ENCODE results near the gene CHAT.
A peak's percentile ranks its signal among the peaks of the same experiment; 100 is the strongest.

Gene CHAT

GRCh38 chr10:49577182-49577925 is 36.5 kb upstream of the CHAT start:
- no peak overlapping the region for H3K14ac ChIP-seq (ENCODE audit: low read length)
- H3K4me1 ChIP-seq (ENCODE audit: control insufficient read depth in 2 of 2, insufficient read depth in 1 of 2, low read depth in 1 of 2, low read length in 2 of 2) = no peaks in the 10 kb centered on the region
- H2AFZ ChIP-seq (ENCODE audit: low read length) = no peak overlapping the region
- no peak overlapping the region for H2BK12ac ChIP-seq (ENCODE audit: low read length)
- no CpG with 5 or more reads among the region's 2 CpGs for WGBS, 2 donors (ENCODE audit: extremely low coverage in 2 of 2, insufficient read length in 2 of 2, insufficient replicate concordance in 1 of 2)
- peaks cover 0 to 2% (median 0%) of the 10 kb centered on the region in 3 experiments for H3K27me3 ChIP-seq (ENCODE audit: control insufficient read depth in 3 of 3, insufficient read depth in 3 of 3, low read depth in 1 of 3, low read length in 3 of 3)
- no peak for DNase-seq (ENCODE audit: low spot score)
- no peaks in the 10 kb centered on the region for H3K36me3 ChIP-seq (replicated peaks in 1 of 2; ENCODE audit: control insufficient read depth in 2 of 2, insufficient read depth in 2 of 2, low read length in 2 of 2)
- H4K91ac ChIP-seq (ENCODE audit: low read depth, low read length, poor library complexity) = no peak overlapping the region
- H3K27ac ChIP-seq (replicated peaks; ENCODE audit: low read length) = no peak overlapping the region
- H2BK5ac ChIP-seq (ENCODE audit: low read length) = no peak overlapping the region
- no peak overlapping the region for H3K4me3 ChIP-seq (ENCODE audit: low read length in 2 of 2)
- no peak overlapping the region for H3K9ac ChIP-seq (ENCODE audit: low read depth, low read length, poor library complexity)
- no peak overlapping the region for H3K4me2 ChIP-seq (ENCODE audit: insufficient read depth, low read length, poor library complexity, severe bottlenecking)
- no peak overlapping the region for H2BK120ac ChIP-seq (ENCODE audit: low read depth, low read length)
- H3K79me1 ChIP-seq (ENCODE audit: low read depth, low read length) = no peaks in the 10 kb centered on the region
- no peaks in the 10 kb centered on the region for H3K9me3 ChIP-seq (replicated peaks in 1 of 2; ENCODE audit: control insufficient read depth in 2 of 2, insufficient read depth in 1 of 2, low read depth in 1 of 2, low read length in 2 of 2)
- no peak overlapping the region for H3K23ac ChIP-seq (ENCODE audit: low read depth, low read length, poor library complexity)
- H4K8ac ChIP-seq (ENCODE audit: low read depth, low read length) = no peak overlapping the region
- no peak overlapping the region for H3K4ac ChIP-seq (ENCODE audit: low read length)
- H3K18ac ChIP-seq (ENCODE audit: low read length) = no peak overlapping the region
- no peak overlapping the region for H2BK15ac ChIP-seq (ENCODE audit: low read length)
- no peak overlapping the region for H2AK5ac ChIP-seq (ENCODE audit: low read depth, low read length)

- Histone ChIP-seq H2AFZ (ENCODE audit: low read length) (no peak overlapping the region), H3K4me3 (ENCODE audit: low read length in 2 of 2) (no peak overlapping the region), H3K9ac (ENCODE audit: low read depth, low read length, poor library complexity) (no peak overlapping the region), H3K14ac (ENCODE audit: low read length) (no peak overlapping the region), H3K4ac (ENCODE audit: low read length) (no peak overlapping the region), H3K27me3 (ENCODE audit: control insufficient read depth in 3 of 3, insufficient read depth in 3 of 3, low read depth in 1 of 3, low read length in 3 of 3) (no peaks in the 10 kb centered on the region), H3K23ac (ENCODE audit: low read depth, low read length, poor library complexity) (no peak overlapping the region), H3K4me1 (ENCODE audit: control insufficient read depth in 2 of 2, insufficient read depth in 1 of 2, low read depth in 1 of 2, low read length in 2 of 2) (no peaks in the 10 kb centered on the region), H2AK5ac (ENCODE audit: low read depth, low read length) (no peak overlapping the region), H4K91ac (ENCODE audit: low read depth, low read length, poor library complexity) (peak overlapping the region; percentile 72), H3K36me3 (replicated peaks in 1 of 2; ENCODE audit: control insufficient read depth in 2 of 2, insufficient read depth in 2 of 2, low read length in 2 of 2) (no peaks in the 10 kb centered on the region), H3K27ac (replicated peaks; ENCODE audit: low read length) (no peak overlapping the region), H3K4me2 (ENCODE audit: insufficient read depth, low read length, poor library complexity, severe bottlenecking) (no peak overlapping the region), H2BK5ac (ENCODE audit: low read length) (no peak overlapping the region), H2BK120ac (ENCODE audit: low read depth, low read length) (no peak overlapping the region), H3K79me1 (ENCODE audit: low read depth, low read length) (no peaks in the 10 kb centered on the region), H2BK15ac (ENCODE audit: low read length) (no peak overlapping the region), H2BK12ac (ENCODE audit: low read length) (no peak overlapping the region), H3K18ac (ENCODE audit: low read length) (no peak overlapping the region), H4K8ac (ENCODE audit: low read depth, low read length) (no peak overlapping the region), H3K9me3 (replicated peaks in 1 of 2; ENCODE audit: control insufficient read depth in 2 of 2, insufficient read depth in 1 of 2, low read depth in 1 of 2, low read length in 2 of 2) (no peaks in the 10 kb centered on the region)
- DNase-seq (ENCODE audit: low spot score) = no peak
- WGBS, 2 donors (ENCODE audit: extremely low coverage in 2 of 2, insufficient read length in 2 of 2, insufficient replicate concordance in 1 of 2) = no CpG with 5 or more reads among the region's 3 CpGs
Measured at GRCh38 chr10:49578392-49578791, 35.4 kb upstream of the CHAT start.

DNA sequence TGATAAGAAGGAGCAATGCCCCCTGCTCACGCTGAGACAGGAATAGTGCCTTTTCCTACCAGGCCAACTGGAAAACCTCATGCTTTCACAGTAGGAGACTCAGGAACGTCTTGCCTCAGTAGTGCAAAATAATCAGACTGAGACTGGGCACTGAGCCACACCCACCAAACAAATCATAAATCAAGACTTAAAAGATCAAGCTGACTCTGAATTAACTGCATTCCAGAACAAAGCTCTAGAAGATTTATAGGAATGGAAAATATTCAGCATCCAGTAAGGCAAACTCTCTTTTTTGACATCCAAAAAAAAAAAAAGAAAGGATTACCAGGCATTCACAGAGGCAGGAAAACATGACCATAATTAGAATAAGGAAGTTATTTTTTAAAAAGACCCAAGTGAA is 34.2 kb upstream of the CHAT start:
- peaks cover 0 to 2% of the 10 kb centered on the region in 2 donors for H3K4me1 ChIP-seq (ENCODE audit: control insufficient read depth in 2 of 2, insufficient read depth in 1 of 2, low read depth in 1 of 2, low read length in 2 of 2)
- H3K4ac ChIP-seq (ENCODE audit: low read length) = no peak overlapping the region
- H3K4me2 ChIP-seq (ENCODE audit: insufficient read depth, low read length, poor library complexity, severe bottlenecking) = no peak overlapping the region
- H4K91ac ChIP-seq (ENCODE audit: low read depth, low read length, poor library complexity) = no peak overlapping the region
- H3K14ac ChIP-seq (ENCODE audit: low read length) = no peak overlapping the region
- no peak overlapping the region for H3K4me3 ChIP-seq (ENCODE audit: low read length in 2 of 2)
- no peak overlapping the region for H2BK120ac ChIP-seq (ENCODE audit: low read depth, low read length)
- no peak overlapping the region for H2AFZ ChIP-seq (ENCODE audit: low read length)
- no peak for DNase-seq (ENCODE audit: low spot score)
- H3K9ac ChIP-seq (ENCODE audit: low read depth, low read length, poor library complexity) = no peak overlapping the region
- no peak overlapping the region for H4K8ac ChIP-seq (ENCODE audit: low read depth, low read length)
- H3K27me3 ChIP-seq (ENCODE audit: control insufficient read depth in 3 of 3, insufficient read depth in 3 of 3, low read depth in 1 of 3, low read length in 3 of 3) = no peaks in the 10 kb centered on the region
- no peak overlapping the region for H2BK12ac ChIP-seq (ENCODE audit: low read length)
- no peaks in the 10 kb centered on the region for H3K79me1 ChIP-seq (ENCODE audit: low read depth, low read length)
- no peak overlapping the region for H3K18ac ChIP-seq (ENCODE audit: low read length)
- no peak overlapping the region for H3K23ac ChIP-seq (ENCODE audit: low read depth, low read length, poor library complexity)
- no peak overlapping the region for H3K27ac ChIP-seq (replicated peaks; ENCODE audit: low read length)
- H3K36me3 ChIP-seq (replicated peaks in 1 of 2; ENCODE audit: control insufficient read depth in 2 of 2, insufficient read depth in 2 of 2, low read length in 2 of 2) = no peaks in the 10 kb centered on the region
- H2AK5ac ChIP-seq (ENCODE audit: low read depth, low read length) = no peak overlapping the region
- WGBS, 2 donors (ENCODE audit: extremely low coverage in 2 of 2, insufficient read length in 2 of 2, insufficient replicate concordance in 1 of 2) = no CpG with 5 or more reads among the region's 2 CpGs
- H2BK15ac ChIP-seq (ENCODE audit: low read length) = no peak overlapping the region
- no peak overlapping the region for H2BK5ac ChIP-seq (ENCODE audit: low read length)
- H3K9me3 ChIP-seq (replicated peaks in 1 of 2; ENCODE audit: control insufficient read depth in 2 of 2, insufficient read depth in 1 of 2, low read depth in 1 of 2, low read length in 2 of 2) = no peaks in the 10 kb centered on the region

GRCh38 chr10:49585387-49585786 is 28.4 kb upstream of the CHAT start:
- no peaks in the 10 kb centered on the region for H3K36me3 ChIP-seq (replicated peaks in 1 of 2; ENCODE audit: control insufficient read depth in 2 of 2, insufficient read depth in 2 of 2, low read length in 2 of 2)
- H2BK15ac ChIP-seq (ENCODE audit: low read length) = no peak overlapping the region
- H3K9me3 ChIP-seq (replicated peaks in 1 of 2; ENCODE audit: control insufficient read depth in 2 of 2, insufficient read depth in 1 of 2, low read depth in 1 of 2, low read length in 2 of 2) = no peaks in the 10 kb centered on the region
- no peaks in the 10 kb centered on the region for H3K79me1 ChIP-seq (ENCODE audit: low read depth, low read length)
- no peak overlapping the region for H4K91ac ChIP-seq (ENCODE audit: low read depth, low read length, poor library complexity)
- H3K4me2 ChIP-seq (ENCODE audit: insufficient read depth, low read length, poor library complexity, severe bottlenecking) = no peak overlapping the region
- H2AFZ ChIP-seq (ENCODE audit: low read length) = no peak overlapping the region
- H2BK12ac ChIP-seq (ENCODE audit: low read length) = no peak overlapping the region
- H2AK5ac ChIP-seq (ENCODE audit: low read depth, low read length) = no peak overlapping the region
- no peak for DNase-seq (ENCODE audit: low spot score)
- H2BK5ac ChIP-seq (ENCODE audit: low read length) = no peak overlapping the region
- H3K27ac ChIP-seq (replicated peaks; ENCODE audit: low read length) = no peak overlapping the region
- H3K27me3 ChIP-seq (ENCODE audit: control insufficient read depth in 3 of 3, insufficient read depth in 3 of 3, low read depth in 1 of 3, low read length in 3 of 3) = no peaks in the 10 kb centered on the region
- no peak overlapping the region for H3K23ac ChIP-seq (ENCODE audit: low read depth, low read length, poor library complexity)
- no peak overlapping the region for H4K8ac ChIP-seq (ENCODE audit: low read depth, low read length)
- H2BK120ac ChIP-seq (ENCODE audit: low read depth, low read length) = no peak overlapping the region
- H3K4me3 ChIP-seq (ENCODE audit: low read length in 2 of 2) = no peak overlapping the region
- H3K9ac ChIP-seq (ENCODE audit: low read depth, low read length, poor library complexity) = no peak overlapping the region
- no peak overlapping the region for H3K18ac ChIP-seq (ENCODE audit: low read length)
- H3K4ac ChIP-seq (ENCODE audit: low read length) = no peak overlapping the region
- peaks cover 0 to 2% of the 10 kb centered on the region in 2 donors for H3K4me1 ChIP-seq (ENCODE audit: control insufficient read depth in 2 of 2, insufficient read depth in 1 of 2, low read depth in 1 of 2, low read length in 2 of 2)
- H3K14ac ChIP-seq (ENCODE audit: low read length) = no peak overlapping the region
